ENCODE data around the gene C5orf15. TPM values are rescaled to one million over a fixed set of nuclear protein-coding genes. Genes with fewer than 3 reads are reported as not detected.

C5orf15 gene
- polyA plus RNA-seq, 1 donor (not counting 4 experiments of a cell fraction or from before 2014, with no cell fraction given): 86.9 TPM

GRCh38 chr5:133963493-133964128 is 4.8 kb downstream of the C5orf15 start:
- Histone ChIP-seq H3K4me1 (ENCODE audit: control insufficient read depth, extremely low read depth, insufficient read depth, low read length) (peaks cover 12% of the 10 kb centered on the region), H3K4me3 (ENCODE audit: control insufficient read depth in 2 of 3, extremely low read depth in 1 of 3, insufficient read depth in 2 of 3, low read depth in 1 of 3, low read length in 3 of 3) (no peak overlapping the region), H3K79me2 (ENCODE audit: control insufficient read depth, insufficient read depth, low read length) (peaks cover 59% of the 10 kb centered on the region), H4K20me1 (ENCODE audit: control insufficient read depth, extremely low read depth, insufficient read depth, low read length) (peaks cover 2% of the 10 kb centered on the region), H3K9me1 (ENCODE audit: control insufficient read depth, extremely low read depth, insufficient read depth, low read length) (no peaks in the 10 kb centered on the region), H3K36me3 (ENCODE audit: control insufficient read depth in 2 of 2, extremely low read depth in 1 of 2, insufficient read depth in 2 of 2, low read length in 2 of 2) (no peaks in the 10 kb centered on the region), H3K9me3 (ENCODE audit: control insufficient read depth, low read depth, low read length) (no peaks in the 10 kb centered on the region), H3K4me2 (ENCODE audit: control insufficient read depth, extremely low read depth, insufficient read depth, low read depth, low read length) (no peak overlapping the region), H2AFZ (ENCODE audit: control insufficient read depth, low read length) (no peak overlapping the region), H3K9ac (ENCODE audit: control insufficient read depth, extremely low read depth, insufficient read depth, low read length) (no peak overlapping the region), H3K27me3 (ENCODE audit: control insufficient read depth, extremely low read depth, insufficient read depth, low read length) (no peaks in the 10 kb centered on the region), H3K27ac (ENCODE audit: control insufficient read depth, insufficient read depth, low read length) (no peak overlapping the region)
- DNase-seq (ENCODE audit: low read depth, low spot score) (no peak), FAIRE-seq (no peak)
- TF ChIP-seq CTCF (optimal IDR thresholded peaks at IDR 0.05 in 1 of 3, IDR thresholded peaks at IDR 0.05 in 1 of 3, conservative IDR thresholded peaks at IDR 0.05 in 1 of 3; ENCODE audit: extremely low read depth in 1 of 3, insufficient read depth in 2 of 3, low read length in 3 of 3) (no peak), EZH2 (IDR thresholded peaks at IDR 0.05; ENCODE audit: low read length) (no peak)
- dilution Hi-C loops (cut with MboI; ENCODE audit: extremely low pct_ligation_motif_present, low sequenced_read_pairs): no loop called here

- H3K4me1 ChIP-seq (ENCODE audit: control insufficient read depth, extremely low read depth, insufficient read depth, low read length): peaks cover 12% of the 10 kb centered on the region
- H3K9me3 ChIP-seq (ENCODE audit: control insufficient read depth, low read depth, low read length): no peaks in the 10 kb centered on the region
- peaks cover 54% of the 10 kb centered on the region for H3K79me2 ChIP-seq (ENCODE audit: control insufficient read depth, insufficient read depth, low read length)
- H3K9ac ChIP-seq (ENCODE audit: control insufficient read depth, extremely low read depth, insufficient read depth, low read length): no peak overlapping the region
- FAIRE-seq (no peak), DNase-seq (ENCODE audit: low read depth, low spot score) (no peak)
- H3K36me3 ChIP-seq (ENCODE audit: control insufficient read depth in 2 of 2, extremely low read depth in 1 of 2, insufficient read depth in 2 of 2, low read length in 2 of 2): no peaks in the 10 kb centered on the region
- H3K9me1 ChIP-seq (ENCODE audit: control insufficient read depth, extremely low read depth, insufficient read depth, low read length): no peaks in the 10 kb centered on the region
- peaks cover 2% of the 10 kb centered on the region for H4K20me1 ChIP-seq (ENCODE audit: control insufficient read depth, extremely low read depth, insufficient read depth, low read length)
- no peak overlapping the region for H3K27ac ChIP-seq (ENCODE audit: control insufficient read depth, insufficient read depth, low read length)
- no peak overlapping the region for H3K4me3 ChIP-seq (ENCODE audit: control insufficient read depth in 2 of 3, extremely low read depth in 1 of 3, insufficient read depth in 2 of 3, low read depth in 1 of 3, low read length in 3 of 3)
- dilution Hi-C loops (cut with MboI; ENCODE audit: extremely low pct_ligation_motif_present, low sequenced_read_pairs): no loop called here
- no peak overlapping the region for H3K4me2 ChIP-seq (ENCODE audit: control insufficient read depth, extremely low read depth, insufficient read depth, low read depth, low read length)
- no peak for TF ChIP-seq EZH2 (IDR thresholded peaks at IDR 0.05; ENCODE audit: low read length)
- TF ChIP-seq CTCF (optimal IDR thresholded peaks at IDR 0.05 in 1 of 3, IDR thresholded peaks at IDR 0.05 in 1 of 3, conservative IDR thresholded peaks at IDR 0.05 in 1 of 3; ENCODE audit: extremely low read depth in 1 of 3, insufficient read depth in 2 of 3, low read length in 3 of 3): no peak
- H3K27me3 ChIP-seq (ENCODE audit: control insufficient read depth, extremely low read depth, insufficient read depth, low read length): no peaks in the 10 kb centered on the region
- no peak overlapping the region for H2AFZ ChIP-seq (ENCODE audit: control insufficient read depth, low read length)
Measured at GRCh38 chr5:133962801-133963476, 5.5 kb downstream of the C5orf15 start.
